HepG2 (cell line): Measurements from ENCODE around the gene PPIP5K2. TPM values are rescaled to one million over a fixed set of nuclear protein-coding genes. Genes with fewer than 3 reads are reported as not detected.
A peak's percentile ranks its signal among the peaks of the same experiment; 100 is the strongest.

Experiments used
- ATF7-NPFF ChIP-seq: sonication (generic); formaldehyde crosslinking; IDR thresholded peaks from 2 replicates; pipeline ENCODE4 v1.8.1; 2023; ENCODE audit warnings: mild to moderate bottlenecking, low read depth, missing genetic modification reagents, moderate library complexity
- CBFB ChIP-seq: sonication (generic); formaldehyde crosslinking; IDR thresholded peaks from 2 replicates; pipeline ENCODE4 v1.4.0; 2020; ENCODE audit warnings: missing genetic modification reagents
- CENPT ChIP-seq: sonication (generic); formaldehyde crosslinking; IDR thresholded peaks from 2 replicates; pipeline ENCODE4 v1.8.0; 2022; ENCODE audit warnings: low read depth, mild to moderate bottlenecking, moderate library complexity, missing genetic modification reagents
- GABPB1 ChIP-seq: IDR thresholded peaks from 2 replicates; pipeline ENCODE4 v1.6.1; 2016; ENCODE audit warnings: mild to moderate bottlenecking, missing genetic modification reagents, moderate library complexity, missing compliant biosample characterization
- HNRNPUL1 ChIP-seq: fragments of 200-400 bp; formaldehyde crosslinking; IDR thresholded peaks from 2 replicates; pipeline ENCODE4 v1.6.1; 2017; ENCODE audit warnings: low read depth, mild to moderate bottlenecking, low read length, moderate library complexity
- NFYB ChIP-seq: sonication (generic); formaldehyde crosslinking; IDR thresholded peaks from 2 replicates; pipeline ENCODE4 v1.4.0; 2020; ENCODE audit warnings: missing genetic modification reagents
- NKX3-1 ChIP-seq: sonication (generic); formaldehyde crosslinking; IDR thresholded peaks from 2 replicates; pipeline ENCODE4 v1.5.0; 2020; ENCODE audit warnings: missing genetic modification reagents
- NR2F1 ChIP-seq, 2 experiments: fragments of 450-650 bp in 1 of 2; formaldehyde crosslinking in 1 of 2; IDR thresholded peaks; 2 replicates each; pipeline versions ENCODE4 v1.5.0 to v1.6.1; 2016 to 2020; ENCODE audit warnings: mild to moderate bottlenecking in 1 of 2, missing compliant biosample characterization in 1 of 2, missing genetic modification reagents in 1 of 2, moderate library complexity in 1 of 2
- PLRG1 ChIP-seq: fragments of 450-650 bp; conservative IDR thresholded peaks from 2 replicates; pipeline ENCODE4 v1.6.1; 2016
- SKI ChIP-seq: fragments of 450-650 bp; IDR thresholded peaks from one replicate; pipeline ENCODE4 v1.6.1; 2018; ENCODE audit warnings: mild to moderate bottlenecking; ENCODE audit not compliant: partially characterized antibody
- SMARCE1 ChIP-seq: fragments of 450-650 bp; IDR thresholded peaks from 2 replicates; pipeline ENCODE4 v1.6.1; 2017; ENCODE audit warnings: borderline replicate concordance
- SMC3 ChIP-seq: IDR thresholded peaks from 2 replicates; pipeline ENCODE4 v1.6.1; 2011; ENCODE audit warnings: low read length, improper control_type of control experiment
- SRF ChIP-seq: IDR thresholded peaks from 2 replicates; pipeline ENCODE4 v1.6.1; 2011; ENCODE audit warnings: mild to moderate bottlenecking, low read depth, low read length, moderate library complexity
- STAG1 ChIP-seq: sonication (generic); formaldehyde crosslinking; IDR thresholded peaks from 2 replicates; pipeline ENCODE4 v1.4.0; 2020; ENCODE audit warnings: missing genetic modification reagents
- ZNF839 ChIP-seq: sonication (generic); formaldehyde crosslinking; IDR thresholded peaks from 2 replicates; pipeline ENCODE4 v1.4.0; 2020; ENCODE audit warnings: missing genetic modification reagents, mild to moderate bottlenecking, borderline replicate concordance
- ZSCAN20 ChIP-seq: sonication (generic); formaldehyde crosslinking; IDR thresholded peaks from 2 replicates; pipeline ENCODE4 v1.4.0; 2020; ENCODE audit warnings: missing genetic modification reagents, mild to moderate bottlenecking, borderline replicate concordance
- ZSCAN25 ChIP-seq: sonication (generic); formaldehyde crosslinking; IDR thresholded peaks from 2 replicates; pipeline ENCODE4 v1.8.0; 2022; ENCODE audit warnings: mild to moderate bottlenecking, missing genetic modification reagents
- polyA plus RNA-seq, 8 experiments: library from polyadenylated mRNA; depleted of rRNA in 3 of 8; stranded (reverse) in 7 of 8; unstranded in 1 of 8; fragments of >200 nt; fragmentation: Illumina TruSeq in 4 of 8; extraction: Trizol in 4 of 8; gene quantifications; 2 replicates each; pipeline versions ENCODE4 v1.2.1 to v1.2.3, GENCODE V29; 2011 to 2016; ENCODE audit warnings: low read depth in 4 of 8, missing spikeins in 1 of 8, mixed read lengths in 1 of 8; ENCODE audit not compliant: insufficient read depth in 1 of 8
- total RNA-seq, 5 experiments: library from RNA; depleted of rRNA; stranded (reverse); fragments of >200 nt; fragmentation: Illumina TruSeq; extraction: Trizol; gene quantifications; 2 replicates each; pipeline ENCODE4 v1.2.3, GENCODE V29; 2016; ENCODE audit warnings: low read depth in 1 of 5
- TF ChIP-seq, protein P1 (sequence below): sonication (generic); formaldehyde crosslinking; IDR thresholded peaks from 2 replicates; pipeline ENCODE4 v1.8.0; 2022; ENCODE audit warnings: low read depth, missing genetic modification reagents
- TF ChIP-seq, protein P2 (sequence below): sonication (generic); formaldehyde crosslinking; IDR thresholded peaks from 2 replicates; pipeline ENCODE4 v1.8.0; 2022; ENCODE audit warnings: missing genetic modification reagents, low read depth, mild to moderate bottlenecking, borderline replicate concordance
- TF ChIP-seq, protein P3 (sequence below): sonication (generic); formaldehyde crosslinking; IDR thresholded peaks from 2 replicates; pipeline ENCODE4 v1.5.0; 2020; ENCODE audit warnings: mild to moderate bottlenecking, missing genetic modification reagents
- TF ChIP-seq, protein P4 (sequence below): sonication (generic); formaldehyde crosslinking; IDR thresholded peaks from 2 replicates; pipeline ENCODE4 v1.5.0; 2020; ENCODE audit warnings: missing genetic modification reagents

The PPIP5K2 gene
- total and polyA plus RNA-seq, 2 of the 13 experiments (the other 11 are each of a cell fraction or from before 2014, with no cell fraction given): 19.7 to 45.6 TPM

DNA sequence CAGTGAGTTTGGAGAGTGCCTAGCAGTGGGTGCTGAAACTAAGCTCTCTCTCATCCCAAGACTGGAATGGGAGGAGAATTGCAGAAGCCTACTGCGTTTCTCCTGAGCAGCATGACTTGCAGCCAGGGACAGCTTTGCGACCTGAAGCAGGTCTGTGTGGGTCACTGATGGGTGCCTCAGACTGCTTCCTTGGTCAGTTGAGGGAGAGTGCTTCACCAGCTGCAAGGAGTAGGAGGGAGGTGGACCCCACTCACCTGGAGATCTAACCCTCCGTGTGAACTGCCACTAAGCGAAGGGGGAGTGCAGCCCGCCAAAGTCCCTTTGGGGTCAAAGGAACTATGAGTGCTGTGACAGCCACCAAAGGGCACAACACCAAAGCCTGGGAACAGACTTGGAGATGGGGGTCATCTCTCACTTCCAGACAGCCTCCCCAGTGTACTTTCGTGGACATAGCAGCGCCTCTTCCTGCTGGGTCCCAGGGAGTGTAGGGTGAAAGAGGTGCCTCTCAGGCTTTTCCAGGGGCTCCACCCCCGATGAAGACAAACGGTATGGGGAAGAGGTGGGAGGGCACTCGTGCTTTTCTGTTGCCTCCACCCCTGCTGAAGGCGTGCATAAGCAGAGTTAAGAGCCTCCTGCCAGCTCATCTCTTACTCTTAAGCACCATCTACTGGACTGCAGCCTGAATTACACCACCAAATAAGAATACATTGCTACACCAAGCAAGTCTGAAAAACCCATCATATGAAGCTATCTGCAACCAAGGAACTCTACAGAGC is 104.2 kb downstream of the PPIP5K2 start (continued):
- TF ChIP-seq, protein P1, sequence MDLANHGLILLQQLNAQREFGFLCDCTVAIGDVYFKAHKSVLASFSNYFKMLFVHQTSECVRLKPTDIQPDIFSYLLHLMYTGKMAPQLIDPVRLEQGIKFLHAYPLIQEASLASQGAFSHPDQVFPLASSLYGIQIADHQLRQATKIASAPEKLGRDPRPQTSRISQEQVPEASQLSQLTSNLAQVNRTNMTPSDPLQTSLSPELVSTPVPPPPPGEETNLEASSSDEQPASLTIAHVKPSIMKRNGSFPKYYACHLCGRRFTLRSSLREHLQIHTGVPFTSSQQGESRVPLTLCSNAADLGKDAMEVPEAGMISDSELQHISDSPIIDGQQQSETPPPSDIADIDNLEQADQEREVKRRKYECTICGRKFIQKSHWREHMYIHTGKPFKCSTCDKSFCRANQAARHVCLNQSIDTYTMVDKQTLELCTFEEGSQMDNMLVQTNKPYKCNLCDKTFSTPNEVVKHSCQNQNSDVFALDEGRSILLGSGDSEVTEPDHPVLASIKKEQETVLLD (CRISPR knock-in tag): no peak
- TF ChIP-seq ZSCAN25 (CRISPR knock-in tag) (peak; percentile 92), SKI (no peak), NFYB (no peak), NR2F1 (CRISPR knock-in tag; IDR thresholded peaks at IDR 0.05) (no peak), ZNF839 (CRISPR knock-in tag) (0 out of 2 replicates have a peak, but pooled peaks have one; percentile 47), SMC3 (peak; percentile 57), CENPT (CRISPR knock-in tag) (no peak), STAG1 (CRISPR knock-in tag) (peak; percentile 73), HNRNPUL1 (no peak), SMARCE1 (no peak), PLRG1 (no peak), ATF7-NPFF (CRISPR knock-in tag) (no peak), CBFB (CRISPR knock-in tag) (no peak), SRF (no peak), GABPB1 (CRISPR knock-in tag) (no peak), NKX3-1 (CRISPR knock-in tag) (no peak), ZSCAN20 (CRISPR knock-in tag) (no peak)
- TF ChIP-seq, protein P2, sequence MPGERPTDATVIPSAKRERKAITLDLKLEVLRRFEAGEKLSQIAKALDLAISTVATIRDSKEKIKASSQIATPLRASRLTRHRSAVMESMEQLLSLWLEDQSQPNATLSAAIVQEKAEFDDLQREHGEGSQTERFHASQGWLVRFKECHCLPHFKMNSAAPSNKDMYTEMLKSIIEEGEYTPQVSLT (CRISPR knock-in tag): no peak
- TF ChIP-seq, protein P3, sequence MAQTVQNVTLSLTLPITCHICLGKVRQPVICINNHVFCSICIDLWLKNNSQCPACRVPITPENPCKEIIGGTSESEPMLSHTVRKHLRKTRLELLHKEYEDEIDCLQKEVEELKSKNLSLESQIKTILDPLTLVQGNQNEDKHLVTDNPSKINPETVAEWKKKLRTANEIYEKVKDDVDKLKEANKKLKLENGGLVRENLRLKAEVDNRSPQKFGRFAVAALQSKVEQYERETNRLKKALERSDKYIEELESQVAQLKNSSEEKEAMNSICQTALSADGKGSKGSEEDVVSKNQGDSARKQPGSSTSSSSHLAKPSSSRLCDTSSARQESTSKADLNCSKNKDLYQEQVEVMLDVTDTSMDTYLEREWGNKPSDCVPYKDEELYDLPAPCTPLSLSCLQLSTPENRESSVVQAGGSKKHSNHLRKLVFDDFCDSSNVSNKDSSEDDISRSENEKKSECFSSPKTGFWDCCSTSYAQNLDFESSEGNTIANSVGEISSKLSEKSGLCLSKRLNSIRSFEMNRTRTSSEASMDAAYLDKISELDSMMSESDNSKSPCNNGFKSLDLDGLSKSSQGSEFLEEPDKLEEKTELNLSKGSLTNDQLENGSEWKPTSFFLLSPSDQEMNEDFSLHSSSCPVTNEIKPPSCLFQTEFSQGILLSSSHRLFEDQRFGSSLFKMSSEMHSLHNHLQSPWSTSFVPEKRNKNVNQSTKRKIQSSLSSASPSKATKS (CRISPR knock-in tag): no peak
- TF ChIP-seq, protein P4, sequence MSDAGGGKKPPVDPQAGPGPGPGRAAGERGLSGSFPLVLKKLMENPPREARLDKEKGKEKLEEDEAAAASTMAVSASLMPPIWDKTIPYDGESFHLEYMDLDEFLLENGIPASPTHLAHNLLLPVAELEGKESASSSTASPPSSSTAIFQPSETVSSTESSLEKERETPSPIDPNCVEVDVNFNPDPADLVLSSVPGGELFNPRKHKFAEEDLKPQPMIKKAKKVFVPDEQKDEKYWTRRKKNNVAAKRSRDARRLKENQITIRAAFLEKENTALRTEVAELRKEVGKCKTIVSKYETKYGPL (CRISPR knock-in tag): no peak
